NCI-H446 (cell line): Measurements from ENCODE around the gene ZNF202.

Experiments
- DNase-seq, 2 experiments: peaks; one replicate each; lab custom pipeline; 2025; lab: John Stamatoyannopoulos, UW

ZNF202 gene

DNA sequence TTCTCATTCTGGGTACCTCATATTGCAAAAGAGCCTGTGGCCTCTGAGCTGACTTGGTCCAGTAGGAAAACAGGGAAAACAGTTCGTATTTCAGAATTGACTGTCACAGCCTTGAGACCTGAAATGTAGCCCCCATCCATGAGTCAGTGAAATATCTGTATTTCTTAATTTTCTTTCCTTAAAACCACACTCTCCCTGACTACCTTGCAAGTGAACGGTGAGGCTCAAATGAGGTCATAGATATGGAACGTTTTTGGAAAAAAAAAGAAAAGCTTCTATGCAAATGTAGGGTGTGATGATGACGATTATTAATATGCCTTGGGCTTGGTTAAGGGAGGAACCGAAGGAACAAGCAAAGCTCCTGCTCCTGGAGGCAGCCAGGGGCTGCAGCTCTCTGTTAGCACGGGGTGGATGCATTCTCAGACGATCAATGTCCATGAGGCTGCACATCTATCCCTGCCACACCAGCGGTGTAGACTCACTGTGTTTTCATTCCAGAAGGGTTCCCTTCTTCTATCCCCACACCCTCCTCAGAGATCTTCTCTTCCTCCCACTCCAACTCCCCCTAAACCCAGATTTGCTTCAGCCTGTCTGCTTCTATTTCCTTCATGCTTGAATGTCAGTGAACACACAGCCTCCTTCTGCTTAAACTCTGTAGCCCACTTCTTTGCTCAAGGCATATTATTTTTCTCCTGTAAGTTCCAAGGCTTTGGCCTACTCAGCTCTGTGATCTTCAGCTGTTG, 57.9 kb downstream of the ZNF202 start:
- DNase-seq: no peak

- no peak for DNase-seq
Measured at GRCh38 chr11:123682696-123683410, 58.6 kb downstream of the ZNF202 start.

DNA sequence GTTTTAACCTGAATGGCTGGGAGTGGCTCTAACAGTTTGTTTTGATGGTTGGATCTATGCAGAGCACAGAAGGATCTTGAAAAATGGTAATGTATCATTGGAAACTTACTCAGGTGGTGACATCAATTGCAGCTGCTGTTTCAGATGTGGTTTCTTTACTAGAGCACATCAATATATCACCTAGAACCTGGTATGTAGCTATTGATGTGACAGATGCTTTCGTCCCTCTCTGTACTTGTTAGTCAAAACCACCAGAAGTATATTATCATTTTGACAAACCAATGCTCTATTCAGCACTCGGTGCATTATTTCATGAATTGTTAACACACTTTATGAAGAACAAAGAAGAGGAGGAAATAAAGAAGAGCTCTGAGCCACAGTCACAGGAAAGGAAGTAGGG, 60.4 kb downstream of the ZNF202 start:
- DNase-seq: no peak

DNA sequence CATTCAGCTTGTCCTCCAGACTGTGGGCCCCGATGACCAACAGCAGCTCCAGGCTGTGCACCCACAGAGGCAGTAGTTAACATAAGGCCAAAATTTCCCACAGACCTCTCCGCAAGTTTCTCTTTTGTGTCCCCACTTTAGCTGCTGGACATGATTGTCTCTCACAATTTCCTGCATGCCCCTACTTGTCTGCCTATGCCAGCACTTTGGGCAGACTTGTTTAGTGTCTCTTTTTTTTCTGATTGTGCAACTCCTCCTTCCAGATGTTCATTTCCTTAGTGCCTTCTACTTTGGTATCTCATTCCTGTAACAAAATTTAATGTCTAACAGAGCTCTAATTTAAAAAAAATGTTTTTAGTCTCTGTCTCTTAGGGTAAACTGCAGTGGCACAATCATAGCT, 63.2 kb downstream of the ZNF202 start:
- DNase-seq: no peak

GRCh38 chr11:123677510-123677909, 64.0 kb downstream of the ZNF202 start:
- no peak for DNase-seq

DNA sequence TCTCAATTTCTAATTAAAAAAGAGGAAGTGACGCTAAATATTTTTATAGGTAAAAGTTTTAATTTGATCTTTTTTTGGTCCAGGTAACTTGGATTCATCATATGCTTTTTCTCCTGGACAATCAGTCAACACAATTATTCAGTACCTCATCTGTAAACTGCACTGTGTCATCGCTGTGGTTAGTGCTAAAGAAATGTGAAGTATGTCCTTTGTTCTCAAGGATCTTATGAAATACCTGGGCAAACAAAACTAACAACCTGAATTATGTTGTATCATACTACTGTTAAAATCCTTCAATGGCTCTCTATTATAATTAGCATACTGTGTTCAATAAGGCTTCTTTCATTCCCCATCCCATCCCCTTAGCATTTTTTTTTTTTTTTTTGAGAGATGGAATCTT, 67.2 kb downstream of the ZNF202 start:
- no peak for DNase-seq
